Tibial nerve (tissue), 4 donors: ENCODE data around the gene ARHGEF33. TPM values are rescaled to one million over a fixed set of nuclear protein-coding genes. Genes with fewer than 3 reads are reported as not detected.

Experiments used
- small RNA-seq: library from RNA; depleted of rRNA; stranded (forward); fragments of <200 nt; gene quantifications from one replicate; pipeline ENCODE3, GENCODE V24; 2016
- total RNA-seq, 4 donors: library from RNA; depleted of rRNA; stranded (reverse); fragments of >200 nt; gene quantifications; one replicate each; pipeline ENCODE4 v1.1.0, GENCODE V29; 2016

The ARHGEF33 gene
- total RNA-seq, 4 donors from 2014 or later: 2.5 to 9.3 (median 4.1) TPM

Small RNA genes lying within 50 kb of the gene (small RNA-seq; reads per million reads assigned to genes)
- not detected for gene RN7SL96P
- not detected for gene RNU6-851P

Other genes starting within 250 kb of the ARHGEF33 start
- gene GALM, start 223.8 kb upstream of the ARHGEF33 start, total RNA-seq: 10 to 100 TPM; 20.7 to 57.9 (median 34.2) TPM
- gene SRSF7, start 138.5 kb upstream of the ARHGEF33 start, total RNA-seq: 10 to 100 TPM; 62.6 to 85.5 (median 80.9) TPM
- gene GEMIN6, start 111.7 kb upstream of the ARHGEF33 start, total RNA-seq: 1 to 10 TPM; 1.4 to 9.8 (median 4.4) TPM
- gene DHX57, start 13.9 kb upstream of the ARHGEF33 start, total RNA-seq: 10 to 100 TPM; 11.1 to 22.0 (median 13.4) TPM
- 10 to 100 TPM in 2 of 4 donors, 1 to 10 TPM in 2; 6.1 to 17.2 (median 10.3) TPM for gene MORN2, start 13.9 kb upstream of the ARHGEF33 start, total RNA-seq
- gene SOS1, start 231.2 kb downstream of the ARHGEF33 start, total RNA-seq: 10 to 100 TPM; 18.6 to 27.3 (median 23.4) TPM